SK-N-MC (cell line): ENCODE measurements around the gene SLC6A6.

Experiments used
- EZH2 ChIP-seq: fragments of 200-600 bp; sonication (generic); IDR thresholded peaks from one replicate; pipeline ENCODE4 v1.6.1; 2017; ENCODE audit warnings: antibody characterized with exemption
- FOXP2 ChIP-seq: optimal IDR thresholded peaks from 2 replicates; pipeline ENCODE3; 2011; ENCODE audit warnings: mild to moderate bottlenecking, moderate library complexity; ENCODE audit not compliant: insufficient read depth; ENCODE audit errors: extremely low read length, control extremely low read depth
- POLR2AphosphoS5 ChIP-seq: IDR thresholded peaks from 2 replicates; pipeline ENCODE4 v1.6.1; 2012; ENCODE audit warnings: mild to moderate bottlenecking, low read depth, low read length, borderline replicate concordance

DNA sequence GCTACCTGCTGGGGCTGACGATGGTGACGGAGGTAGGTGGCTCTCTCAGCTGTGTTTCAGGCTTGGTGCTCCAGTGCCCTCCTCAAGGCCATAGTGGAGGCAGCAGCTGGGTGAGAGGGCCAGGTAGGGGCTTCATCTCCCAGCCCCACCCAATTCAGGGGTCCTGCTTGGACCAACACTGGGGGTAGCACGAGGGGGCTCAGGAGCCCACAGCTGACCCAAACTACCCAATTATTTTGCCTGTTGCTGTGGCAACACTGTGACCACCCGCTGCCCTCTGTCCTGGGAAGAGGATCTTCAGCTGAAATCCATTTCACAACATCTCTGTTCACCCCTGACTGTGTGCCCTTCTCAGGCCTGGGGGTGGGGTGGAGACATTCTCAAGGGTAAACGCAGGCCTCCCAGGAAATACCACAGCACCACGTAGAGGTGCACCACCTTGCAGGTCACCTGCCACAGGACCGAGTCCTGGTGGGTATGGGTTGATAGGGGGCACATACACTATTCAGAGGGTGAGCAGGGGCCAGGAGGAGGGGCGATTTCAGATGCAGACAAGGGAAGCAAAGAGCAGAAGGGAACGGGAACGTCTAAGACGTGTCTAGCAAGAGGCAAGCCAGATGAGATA, 75.0 kb downstream of the SLC6A6 start:
- TF ChIP-seq EZH2 = no peak
- no peak for TF ChIP-seq POLR2AphosphoS5
- no peak for TF ChIP-seq FOXP2
